Heart left ventricle (tissue), 16 donors: ENCODE results near the gene MYL9. TPM values are rescaled to one million over a fixed set of nuclear protein-coding genes. Genes with fewer than 3 reads are reported as not detected.

Experiments
- ATAC-seq, 4 donors: fragments of 200-7000 bp; cut with Tn5 transposase; one replicate each; pipeline ENCODE4 v1.9.1; 2020 to 2022; ENCODE audit warnings: moderate library complexity in 4 of 4, mild to moderate bottlenecking in 3 of 4, moderate number of reproducible peaks in 1 of 4
- DNase-seq, 5 donors: peaks; one replicate each; pipeline ENCODE4 v3.0.0-alpha.2; 2020
- H3K27ac ChIP-seq, 12 donors: fragments of 200-600 bp; sonication (generic) in 4 of 12; one replicate each; pipeline versions ENCODE4 v1.5.0 to v1.8.0; 2016 to 2022; ENCODE audit warnings: mild to moderate bottlenecking in 2 of 12
- H3K27me3 ChIP-seq, 9 donors: fragments of 200-600 bp; sonication (generic) in 2 of 9; one replicate each; pipeline versions ENCODE4 v1.5.1 to v1.8.0; 2016 to 2022; ENCODE audit warnings: mild to moderate bottlenecking in 3 of 9
- H3K36me3 ChIP-seq, 9 donors: fragments of 200-600 bp; sonication (generic) in 2 of 9; one replicate each; pipeline versions ENCODE4 v1.5.0 to v1.8.0; 2018 to 2022; ENCODE audit warnings: mild to moderate bottlenecking in 2 of 9
- H3K4me1 ChIP-seq, 12 donors: fragments of 200-600 bp; sonication (generic) in 4 of 12; one replicate each; pipeline versions ENCODE4 v1.5.0 to v1.8.0; 2016 to 2022; ENCODE audit warnings: mild to moderate bottlenecking in 3 of 12
- H3K4me3 ChIP-seq, 12 donors: fragments of 200-600 bp; sonication (generic) in 4 of 12; one replicate each; pipeline versions ENCODE4 v1.5.0 to v1.8.0; 2017 to 2022; ENCODE audit warnings: mild to moderate bottlenecking in 9 of 12, moderate library complexity in 4 of 12
- H3K9me3 ChIP-seq, 12 donors: fragments of 200-600 bp; sonication (generic) in 4 of 12; one replicate each; pipeline versions ENCODE4 v1.5.0 to v1.8.0; 2016 to 2022; ENCODE audit warnings: mild to moderate bottlenecking in 1 of 12
- CTCF ChIP-seq, 12 donors: fragments of 200-600 bp; sonication (generic) in 4 of 12; IDR thresholded peaks; one replicate each; pipeline versions ENCODE4 v1.5.0 to v1.8.0; 2018 to 2022; ENCODE audit warnings: antibody characterized with exemption in 12 of 12, mild to moderate bottlenecking in 5 of 12
- POLR2A ChIP-seq, 2 donors: fragments of 450-650 bp; IDR thresholded peaks; one replicate each; pipeline ENCODE4 v1.6.1; 2017; ENCODE audit warnings: antibody characterized with exemption in 2 of 2, mild to moderate bottlenecking in 2 of 2, moderate library complexity in 2 of 2
- WGBS, 4 donors: extraction: QIAGEN DNeasy Blood & Tissue Kit in 2 of 4; methylation state at CpG; one replicate each; pipeline versions ENCODE4 v1.1.5 to v1.1.7; 2013 to 2018; 5-methylcytosine and 5-hydroxymethylcytosine counted together
- intact Hi-C, 10 donors: fragments of 100-400 bp; cut with DNase I; formaldehyde crosslinking; loops; one replicate each; pipeline versions ENCODE4 v1.11.1 to v1.14.2; 2022
- polyA plus RNA-seq, 2 donors: library from polyadenylated mRNA; stranded (reverse); fragments of 200-250 nt; gene quantifications; one replicate each; pipeline ENCODE4 v1.2.3, GENCODE V29; 2013
- total RNA-seq, 9 donors: library from RNA; depleted of rRNA in 2 of 9; stranded (reverse); fragments of >200 nt in 2 of 9; fragmentation: NEBNext Ultra II Directional in 3 of 9; extraction: Animal tissue kit (Norgen Biotek cat#: 25700) in 3 of 9; gene quantifications; one replicate each; pipeline versions ENCODE4 v1.1.0 to v1.2.4, GENCODE V29; 2016 to 2023
- donor health status: ischemic (EF 13 %, LVEDD 7.1; RV severe dilation, severe dysfunction).
- donor health status: healthy with polysubstance abuse.
- donor health status: DM: no; HTN: yes; CAD: no.
- donor health status: DM: no; HTN: no; CAD: no.
- donor health status: ischemic (EF 25% LVEDD 6.9; RV normal size, moderate dysfunction).
- donor health status: ischemic (EF 25% LVEDD 5.7; RV mildly dilated, moderate dysfunction).
- donor health status: healthy.
- donor health status: DM: yes; HTN: yes; CAD: no.
- donor health status: ischemic (EF 35%, LVEDD 5.7; RV mildly dilated, moderate dysfunction).
- donor health status: nonischemic (EF 11% LVEDD 7.7; RV severe dilation, severe dysfunction).
- donor health status: DM: yes; HTN: yes; CAD: no.
- donor health status: PGD.
- donor health status: ischemic (EF 29% LVEDD 5.4; RV normal size, mild dysfunction).
- donor health status: nonischemic (EF 23%, LVEDD 6.1; RV moderate dilation, normal function).

Gene MYL9
- total and polyA plus RNA-seq, 11 donors = 452 to 2,387 (median 1,748) TPM

DNA sequence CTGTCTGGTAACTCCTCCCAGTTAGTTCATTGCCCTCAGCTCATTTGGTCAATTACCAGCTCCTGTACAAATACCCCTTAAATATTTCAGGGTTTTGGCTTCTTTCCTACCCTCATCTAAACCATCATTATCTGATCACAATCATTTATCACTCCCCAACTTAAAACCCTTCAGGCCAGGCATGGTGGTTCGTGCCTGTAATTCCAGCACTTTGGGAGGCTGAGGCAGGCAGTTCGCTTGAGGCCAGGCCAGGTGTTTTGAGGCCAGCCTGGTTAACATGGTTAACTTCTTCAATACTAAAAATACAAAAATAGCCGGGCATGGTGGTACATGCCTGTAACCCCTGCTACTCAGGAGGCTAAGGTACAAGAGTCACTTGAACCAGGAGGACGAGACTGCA, 41.5 kb downstream of the MYL9 start:
- Histone ChIP-seq H3K36me3 (peaks cover 0 to 56% (median 46%) of the 10 kb centered on the region in 9 donors), H3K9me3 (no peaks in the 10 kb centered on the region), H3K4me1 (no peaks in the 10 kb centered on the region), H3K27me3 (no peaks in the 10 kb centered on the region), H3K27ac (no peak overlapping the region), H3K4me3 (no peak overlapping the region)
- TF ChIP-seq POLR2A (IDR thresholded peaks at IDR 0.05) (no peak), CTCF (IDR thresholded peaks at IDR 0.05) (no peak)
- ATAC-seq (no peak), DNase-seq (no peak)
- intact Hi-C loops = loop anchor here in 1 of 10 donors (10.0 kb wide), 1 partner anchor 368 kb away; no protein-coding TSS in a partner anchor
- 91 to 95% (median 93%) methylated on average over 4 of the region's 4 CpGs for WGBS, 4 donors

DNA sequence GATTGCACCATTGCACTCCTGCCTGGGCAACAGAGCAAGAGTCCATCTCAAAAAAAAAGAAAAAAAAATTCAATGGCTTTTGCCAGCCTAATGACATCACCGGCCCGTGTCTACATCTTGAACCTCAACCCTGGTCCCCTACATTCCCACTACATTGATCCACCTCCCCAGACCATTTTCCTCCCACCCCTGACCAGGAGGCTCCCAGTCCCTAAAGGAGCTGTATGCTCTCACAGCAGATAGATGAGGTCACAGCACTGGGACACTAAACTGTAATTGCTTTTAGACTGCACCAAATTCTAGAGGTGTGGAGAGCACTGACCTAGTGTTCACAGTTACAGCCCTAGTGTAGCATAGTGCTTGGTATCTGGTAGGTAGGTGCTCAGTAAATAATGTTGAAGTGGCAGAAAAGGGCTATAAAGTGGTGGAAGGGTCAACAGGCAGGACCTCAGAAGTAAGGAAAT, 42.7 kb downstream of the MYL9 start:
- DNase-seq (no peak), ATAC-seq (no peak)
- Histone ChIP-seq H3K36me3 (peaks cover 0 to 51% (median 41%) of the 10 kb centered on the region in 9 donors), H3K9me3 (no peaks in the 10 kb centered on the region), H3K27ac (no peak overlapping the region), H3K27me3 (no peaks in the 10 kb centered on the region), H3K4me3 (no peak overlapping the region), H3K4me1 (no peaks in the 10 kb centered on the region)
- intact Hi-C loops = loop anchor here in 1 of 10 donors (10.0 kb wide), 1 partner anchor 369 kb away; no protein-coding TSS in a partner anchor
- 82 to 91% (median 89%) methylated on average over 2 of the region's 2 CpGs for WGBS, 4 donors
- TF ChIP-seq POLR2A (IDR thresholded peaks at IDR 0.05) (no peak), CTCF (IDR thresholded peaks at IDR 0.05) (no peak)

GRCh38 chr20:36585410-36586125, 44.2 kb downstream of the MYL9 start:
- no peak for DNase-seq
- intact Hi-C loops = loop anchor here in 1 of 10 donors (10.0 kb wide), 1 partner anchor 371 kb away; no protein-coding TSS in a partner anchor
- peaks cover 0 to 44% (median 30%) of the 10 kb centered on the region in 9 donors for H3K36me3 ChIP-seq

More at GRCh38 chr20:36585410-36586125, 44.2 kb downstream of the MYL9 start:
- H3K9me3 ChIP-seq = no peaks in the 10 kb centered on the region
- H3K4me1 ChIP-seq = no peaks in the 10 kb centered on the region
- H3K4me3 ChIP-seq = no peak overlapping the region
- ATAC-seq = no peak
- 71 to 86% (median 76%) methylated on average over 8 of the region's 8 CpGs for WGBS, 4 donors
- no peak overlapping the region for H3K27ac ChIP-seq
- TF ChIP-seq CTCF (IDR thresholded peaks at IDR 0.05) (no peak), POLR2A (IDR thresholded peaks at IDR 0.05) (no peak)
- no peaks in the 10 kb centered on the region for H3K27me3 ChIP-seq
